ENCODE data around the gene LEMD1. TPM values are rescaled to one million over a fixed set of nuclear protein-coding genes. Genes with fewer than 3 reads are reported as not detected.

Gene LEMD1
- total RNA-seq, 2 experiments from 2014 or later: not detected

- H3K36me3 ChIP-seq (ENCODE audit: insufficient read depth, low read length): no peaks in the 10 kb centered on the region
- intact Hi-C loops (cut with DNase I, micrococcal nuclease): no loop called here
- ChIA-PET POLR2A (no interaction called here), CTCF (no interaction called here)
- no peak overlapping the region for H3K27ac Mint-ChIP-seq
- H3K9me3 ChIP-seq (ENCODE audit: control insufficient read depth in 1 of 2, insufficient read depth in 1 of 2, low read length in 2 of 2): peaks cover 0 to 2% of the 10 kb centered on the region in 2 experiments
- no peaks in the 10 kb centered on the region for H3K36me3 Mint-ChIP-seq (ENCODE audit: low read depth)
- DNase-seq: peak in 1 of 14 experiments; percentile 11
- H3K4me1 Mint-ChIP-seq (ENCODE audit: low read depth): peaks cover 4% of the 10 kb centered on the region
- H3K4me3 ChIP-seq (ENCODE audit: low read length): no peak overlapping the region
- no peak for TF ChIP-seq CTCF (IDR thresholded peaks at IDR 0.05)
- H3K9me3 Mint-ChIP-seq: no peaks in the 10 kb centered on the region
- H3K27me3 ChIP-seq (ENCODE audit: control insufficient read depth in 1 of 2, insufficient read depth in 2 of 2, low read length in 2 of 2): peaks cover 31 to 45% of the 10 kb centered on the region in 2 experiments
- H3K27ac ChIP-seq (ENCODE audit: low read depth in 1 of 2, low read length in 2 of 2): no peak overlapping the region
- peaks cover 10% of the 10 kb centered on the region for H3K4me1 ChIP-seq (ENCODE audit: insufficient read depth, low read length)
- peaks cover 58% of the 10 kb centered on the region for H3K27me3 Mint-ChIP-seq
- no peak overlapping the region for H3K4me3 Mint-ChIP-seq
- no peak for ATAC-seq (ENCODE audit: poor library complexity)
Observed at GRCh38 chr1:205449750-205450443, 28.0 kb upstream of the LEMD1 start.

- H3K27me3 Mint-ChIP-seq: peaks cover 52% of the 10 kb centered on the region
- Histone ChIP-seq H3K4me3 (ENCODE audit: low read length) (no peak overlapping the region), H3K4me1 (ENCODE audit: insufficient read depth, low read length) (peaks cover 8% of the 10 kb centered on the region), H3K27me3 (ENCODE audit: control insufficient read depth in 1 of 2, insufficient read depth in 2 of 2, low read length in 2 of 2) (peaks cover 28 to 39% of the 10 kb centered on the region in 2 experiments), H3K9me3 (ENCODE audit: control insufficient read depth in 1 of 2, insufficient read depth in 1 of 2, low read length in 2 of 2) (no peaks in the 10 kb centered on the region), H3K36me3 (ENCODE audit: insufficient read depth, low read length) (no peaks in the 10 kb centered on the region), H3K27ac (ENCODE audit: low read depth in 1 of 2, low read length in 2 of 2) (no peak overlapping the region)
- POLR2A ChIA-PET: no interaction called here
- TF ChIP-seq CTCF (IDR thresholded peaks at IDR 0.05): no peak
- H3K4me1 Mint-ChIP-seq (ENCODE audit: low read depth): no peaks in the 10 kb centered on the region
- no peaks in the 10 kb centered on the region for H3K36me3 Mint-ChIP-seq (ENCODE audit: low read depth)
- H3K9me3 Mint-ChIP-seq: no peaks in the 10 kb centered on the region
- intact Hi-C loops (cut with DNase I, micrococcal nuclease): no loop called here
- DNase-seq (no peak), ATAC-seq (ENCODE audit: poor library complexity) (no peak)
- H3K4me3 Mint-ChIP-seq: no peak overlapping the region
- H3K27ac Mint-ChIP-seq: no peak overlapping the region
- CTCF ChIA-PET: no interaction called here
Observed at GRCh38 chr1:205449254-205449749, 27.4 kb upstream of the LEMD1 start.

GRCh38 chr1:205448540-205449253 lies 26.8 kb upstream of the LEMD1 start:
- intact Hi-C loops (cut with DNase I, micrococcal nuclease): no loop called here
- ATAC-seq (ENCODE audit: poor library complexity) (no peak), DNase-seq (no peak)
- ChIA-PET POLR2A (no interaction called here), CTCF (no interaction called here)
- H3K27ac Mint-ChIP-seq: no peak overlapping the region
- Histone ChIP-seq H3K4me1 (ENCODE audit: insufficient read depth, low read length) (peaks cover 8% of the 10 kb centered on the region), H3K4me3 (ENCODE audit: low read length) (no peak overlapping the region), H3K36me3 (ENCODE audit: insufficient read depth, low read length) (no peaks in the 10 kb centered on the region), H3K9me3 (ENCODE audit: control insufficient read depth in 1 of 2, insufficient read depth in 1 of 2, low read length in 2 of 2) (no peaks in the 10 kb centered on the region), H3K27ac (ENCODE audit: low read depth in 1 of 2, low read length in 2 of 2) (no peak overlapping the region), H3K27me3 (ENCODE audit: control insufficient read depth in 1 of 2, insufficient read depth in 2 of 2, low read length in 2 of 2) (peaks cover 23 to 33% of the 10 kb centered on the region in 2 experiments)
- H3K27me3 Mint-ChIP-seq: peaks cover 46% of the 10 kb centered on the region
- no peak for TF ChIP-seq CTCF (IDR thresholded peaks at IDR 0.05)
- H3K4me3 Mint-ChIP-seq: no peak overlapping the region
- no peaks in the 10 kb centered on the region for H3K36me3 Mint-ChIP-seq (ENCODE audit: low read depth)
- H3K9me3 Mint-ChIP-seq: no peaks in the 10 kb centered on the region
- H3K4me1 Mint-ChIP-seq (ENCODE audit: low read depth): no peaks in the 10 kb centered on the region

Data from CD4-positive, alpha-beta T cell (primary cell).